ENCODE results near the gene PGR.

PGR gene

GRCh38 chr11:101129203-101129943, at the start of gene PGR:
TSS of gene PGR (minus strand) at chr11:101129813. CDS start at chr11:101129070, 743 bp downstream.
- DNase-seq (ENCODE audit: low read depth): no peak
- no peak within 1 kb of the TSS for H3K4me3 ChIP-seq (ENCODE audit: low read depth, low read length)
- no peak for TF ChIP-seq CTCF (IDR thresholded peaks at IDR 0.05; ENCODE audit: insufficient read depth, low read depth, low read length, missing control alignments)

- no peak for TF ChIP-seq CTCF (IDR thresholded peaks at IDR 0.05; ENCODE audit: insufficient read depth, low read depth, low read length, missing control alignments)
- no peak for DNase-seq (ENCODE audit: low read depth)
- no peak overlapping the region for H3K4me3 ChIP-seq (ENCODE audit: low read depth, low read length)
Measured at GRCh38 chr11:101176381-101176780, 46.8 kb upstream of the PGR start.

- H3K4me3 ChIP-seq (ENCODE audit: low read depth, low read length): no peak overlapping the region
- no peak for DNase-seq (ENCODE audit: low read depth)
- TF ChIP-seq CTCF (IDR thresholded peaks at IDR 0.05; ENCODE audit: insufficient read depth, low read depth, low read length, missing control alignments): no peak
Measured at GRCh38 chr11:101169944-101170343, 40.3 kb upstream of the PGR start.

- DNase-seq (ENCODE audit: low read depth): no peak
- no peak overlapping the region for H3K4me3 ChIP-seq (ENCODE audit: low read depth, low read length)
- TF ChIP-seq CTCF (IDR thresholded peaks at IDR 0.05; ENCODE audit: insufficient read depth, low read depth, low read length, missing control alignments): no peak
Measured at GRCh38 chr11:101166038-101166437, 36.4 kb upstream of the PGR start.

- TF ChIP-seq CTCF (IDR thresholded peaks at IDR 0.05; ENCODE audit: insufficient read depth, low read depth, low read length, missing control alignments): no peak
Measured at GRCh38 chr11:101158119-101158518, 28.5 kb upstream of the PGR start.

GRCh38 chr11:101138245-101138930, 8.8 kb upstream of the PGR start:
- DNase-seq (ENCODE audit: low read depth): no peak
- no peak overlapping the region for H3K4me3 ChIP-seq (ENCODE audit: low read depth, low read length)
- TF ChIP-seq CTCF (IDR thresholded peaks at IDR 0.05; ENCODE audit: insufficient read depth, low read depth, low read length, missing control alignments): no peak

More at GRCh38 chr11:101158119-101158518, 28.5 kb upstream of the PGR start:
- H3K4me3 ChIP-seq (ENCODE audit: low read depth, low read length): no peak overlapping the region
- no peak for DNase-seq (ENCODE audit: low read depth)

Measured in GM12865 (cell line).